ENCODE data around the gene HCRTR1. TPM values are rescaled to one million over a fixed set of nuclear protein-coding genes. Genes with fewer than 3 reads are reported as not detected.
A peak's percentile ranks its signal among the peaks of the same experiment; 100 is the strongest.

HCRTR1 gene
- total and polyA plus RNA-seq, 2 donors (not counting 1 experiment from before 2014, with no cell fraction given) = 0.22 TPM; not detected in 1

DNA sequence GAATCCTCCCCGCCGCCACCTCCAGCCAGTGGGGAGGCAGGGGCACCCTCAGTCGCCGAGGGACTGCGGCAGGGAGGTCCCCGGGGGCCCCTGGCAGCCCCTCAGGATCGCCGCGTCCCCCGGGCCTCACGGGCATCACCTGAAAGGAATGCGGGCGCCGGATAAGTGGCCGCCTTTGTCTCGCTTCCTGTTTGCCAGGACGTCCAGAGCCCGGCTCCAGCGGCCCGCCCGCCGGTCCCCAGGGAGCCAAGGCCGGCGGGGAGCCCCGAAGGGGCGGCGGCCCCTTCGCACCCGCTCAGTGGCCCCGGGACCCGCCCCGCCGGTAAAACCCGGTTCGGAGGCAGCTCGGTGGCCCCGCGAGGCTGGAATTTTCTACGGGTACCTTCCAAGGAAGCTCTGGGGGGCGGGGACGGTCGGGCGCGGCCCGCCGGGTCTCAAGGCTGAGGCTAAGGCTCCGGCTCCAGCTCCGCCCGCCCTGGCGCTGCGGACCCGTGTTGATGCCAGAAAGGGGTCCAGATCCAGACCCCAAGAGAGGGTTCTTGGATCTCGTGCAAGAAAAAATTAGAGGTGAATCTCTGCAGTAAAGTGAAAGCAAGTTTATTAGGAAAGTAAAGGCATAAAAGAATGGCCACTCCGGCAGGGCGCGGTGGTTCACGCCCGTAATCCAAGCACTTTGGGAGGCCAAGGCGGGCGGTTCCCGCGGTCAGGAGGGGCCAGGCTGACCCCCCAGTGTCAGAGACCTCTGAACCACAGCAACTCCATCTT, 28.6 kb upstream of the HCRTR1 start:
- TF ChIP-seq, protein P1, sequence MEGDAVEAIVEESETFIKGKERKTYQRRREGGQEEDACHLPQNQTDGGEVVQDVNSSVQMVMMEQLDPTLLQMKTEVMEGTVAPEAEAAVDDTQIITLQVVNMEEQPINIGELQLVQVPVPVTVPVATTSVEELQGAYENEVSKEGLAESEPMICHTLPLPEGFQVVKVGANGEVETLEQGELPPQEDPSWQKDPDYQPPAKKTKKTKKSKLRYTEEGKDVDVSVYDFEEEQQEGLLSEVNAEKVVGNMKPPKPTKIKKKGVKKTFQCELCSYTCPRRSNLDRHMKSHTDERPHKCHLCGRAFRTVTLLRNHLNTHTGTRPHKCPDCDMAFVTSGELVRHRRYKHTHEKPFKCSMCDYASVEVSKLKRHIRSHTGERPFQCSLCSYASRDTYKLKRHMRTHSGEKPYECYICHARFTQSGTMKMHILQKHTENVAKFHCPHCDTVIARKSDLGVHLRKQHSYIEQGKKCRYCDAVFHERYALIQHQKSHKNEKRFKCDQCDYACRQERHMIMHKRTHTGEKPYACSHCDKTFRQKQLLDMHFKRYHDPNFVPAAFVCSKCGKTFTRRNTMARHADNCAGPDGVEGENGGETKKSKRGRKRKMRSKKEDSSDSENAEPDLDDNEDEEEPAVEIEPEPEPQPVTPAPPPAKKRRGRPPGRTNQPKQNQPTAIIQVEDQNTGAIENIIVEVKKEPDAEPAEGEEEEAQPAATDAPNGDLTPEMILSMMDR (IDR thresholded peaks at IDR 0.05) = no peak
- no peak for TF ChIP-seq EZH2 (IDR thresholded peaks at IDR 0.05; ENCODE audit: borderline replicate concordance, insufficient read depth, low read depth, low read length, poor library complexity, severe bottlenecking)
- H3K9me3 Mint-ChIP-seq (ENCODE audit: insufficient read depth) = no peaks in the 10 kb centered on the region
- peak overlapping the region; percentile 37 for H3K4me2 ChIP-seq (replicated peaks; ENCODE audit: low read depth, low read length, poor library complexity, severe bottlenecking)

More for the DNA sequence above, 28.6 kb upstream of the HCRTR1 start:
- DNase-seq (no peak), ATAC-seq (ENCODE audit: low read depth) (no peak)
- peak overlapping the region; percentile 34 for H3K4me3 Mint-ChIP-seq
- 34% methylated on average over 59 of the region's 62 CpGs for WGBS (ENCODE audit: insufficient coverage)
- H3K79me2 ChIP-seq (ENCODE audit: control insufficient read depth, insufficient read depth, low read length) = no peaks in the 10 kb centered on the region
- no peak overlapping the region for H2AFZ ChIP-seq (ENCODE audit: insufficient read depth, low read depth, low read length, poor library complexity, severe bottlenecking)
- H3K27ac ChIP-seq (ENCODE audit: low read length in 2 of 2) = no peak overlapping the region
- H3K27ac Mint-ChIP-seq = no peak overlapping the region
- peaks cover 0 to 28% (median 3%) of the 10 kb centered on the region in 4 experiments for H3K27me3 ChIP-seq (replicated peaks in 1 of 4; ENCODE audit: control extremely low read depth in 1 of 4, control insufficient read depth in 3 of 4, insufficient read depth in 4 of 4, low read length in 3 of 4)
- POLR2A ChIA-PET = no interaction called here
- H4K20me1 ChIP-seq (ENCODE audit: control insufficient read depth, insufficient read depth, low read length, poor library complexity, severe bottlenecking) = no peaks in the 10 kb centered on the region
- peaks cover 36% of the 10 kb centered on the region for H3K27me3 Mint-ChIP-seq
- no peaks in the 10 kb centered on the region for H3K36me3 ChIP-seq (replicated peaks in 1 of 2; ENCODE audit: control extremely low read depth in 1 of 2, control insufficient read depth in 1 of 2, extremely low read depth in 1 of 2, insufficient read depth in 2 of 2, low read length in 1 of 2)
- H3K4me1 ChIP-seq (ENCODE audit: control insufficient read depth in 2 of 2, insufficient read depth in 2 of 2, low read length in 2 of 2) = peaks cover 0 to 4% of the 10 kb centered on the region in 2 donors
- H3K4me1 Mint-ChIP-seq = peaks cover 11% of the 10 kb centered on the region
- CTCF ChIA-PET = interaction anchor here (0.7 kb wide), 1 partner anchor 873 kb away, joined by 4 read pairs; no protein-coding TSS in a partner anchor
- no peak overlapping the region for H3K4me3 ChIP-seq (ENCODE audit: control extremely low read depth in 1 of 5, extremely low read depth in 1 of 5, insufficient read depth in 1 of 5, low read depth in 2 of 5, low read length in 4 of 5)
- H3K9me3 ChIP-seq (ENCODE audit: control extremely low read depth in 1 of 3, control insufficient read depth in 2 of 3, insufficient read depth in 1 of 3, low read length in 2 of 3) = no peaks in the 10 kb centered on the region
- intact Hi-C loops (cut with micrococcal nuclease) = no loop called here
- H3K9ac ChIP-seq (ENCODE audit: low read length) = no peak overlapping the region

All from B cell (primary cell).